Keratinocyte (primary cell): ENCODE results near the gene ARRDC3. TPM values are rescaled to one million over a fixed set of nuclear protein-coding genes. Genes with fewer than 3 reads are reported as not detected.

Source experiments
- DNase-seq: peaks from one replicate; pipeline ENCODE4 v3.0.0-alpha.2; 2011; ENCODE audit warnings: low read depth, missing footprints, low spot score
- FAIRE-seq: peaks from 2 replicates; lab custom pipeline; 2011; peaks lifted over from hg19 to GRCh38; lab: Jason Lieb, UNC
- H2AFZ ChIP-seq: 2 replicates; pipeline ENCODE4 v1.6.0; 2012; ENCODE audit warnings: low read length, control low read depth, inconsistent platforms; ENCODE audit not compliant: control insufficient read depth
- H3K27ac ChIP-seq: 2 replicates; pipeline ENCODE4 v1.5.1; 2011; ENCODE audit warnings: low read length; ENCODE audit not compliant: control insufficient read depth, insufficient read depth
- H3K27me3 ChIP-seq: 3 replicates; pipeline ENCODE4 v1.6.0; 2011; ENCODE audit warnings: low read length; ENCODE audit not compliant: control insufficient read depth, insufficient read depth; ENCODE audit errors: extremely low read depth
- H3K36me3 ChIP-seq, 2 experiments: 2 replicates in 1 of 2; 3 replicates in 1 of 2; pipeline ENCODE4 v1.5.1; 2011; ENCODE audit warnings: low read length in 2 of 2, mild to moderate bottlenecking in 1 of 2; ENCODE audit not compliant: control insufficient read depth in 2 of 2, insufficient read depth in 2 of 2; ENCODE audit errors: extremely low read depth in 1 of 2
- H3K4me1 ChIP-seq: 3 replicates; pipeline ENCODE4 v1.5.1; 2011; ENCODE audit warnings: low read length; ENCODE audit not compliant: control insufficient read depth, insufficient read depth; ENCODE audit errors: extremely low read depth
- H3K4me2 ChIP-seq: 3 replicates; pipeline ENCODE4 v1.6.0; 2011; ENCODE audit warnings: low read depth, low read length; ENCODE audit not compliant: control insufficient read depth, insufficient read depth; ENCODE audit errors: extremely low read depth
- H3K4me3 ChIP-seq, 3 experiments: fragments of 200-600 bp in 1 of 3; sonication (generic) in 1 of 3; 2 replicates in 2 of 3; 3 replicates in 1 of 3; pipeline ENCODE4 v1.5.1; 2011 to 2016; ENCODE audit warnings: low read length in 3 of 3, mild to moderate bottlenecking in 3 of 3, control low read depth in 2 of 3, inconsistent platforms in 1 of 3, low read depth in 1 of 3, mixed read lengths in 1 of 3, mixed run types in 1 of 3, moderate library complexity in 1 of 3; ENCODE audit not compliant: control insufficient read depth in 2 of 3, insufficient read depth in 2 of 3; ENCODE audit errors: extremely low read depth in 1 of 3
- H3K79me2 ChIP-seq: 2 replicates; pipeline ENCODE4 v1.6.0; 2012; ENCODE audit warnings: low read length; ENCODE audit not compliant: control insufficient read depth, insufficient read depth
- H3K9ac ChIP-seq: 3 replicates; pipeline ENCODE4 v1.6.0; 2011; ENCODE audit warnings: low read length; ENCODE audit not compliant: control insufficient read depth, insufficient read depth; ENCODE audit errors: extremely low read depth
- H3K9me1 ChIP-seq: 3 replicates; pipeline ENCODE4 v1.6.0; 2011; ENCODE audit warnings: low read length; ENCODE audit not compliant: control insufficient read depth, insufficient read depth; ENCODE audit errors: extremely low read depth
- H3K9me3 ChIP-seq: 2 replicates; pipeline ENCODE4 v1.5.1; 2012; ENCODE audit warnings: low read depth, low read length; ENCODE audit not compliant: control insufficient read depth
- H4K20me1 ChIP-seq: 3 replicates; pipeline ENCODE4 v1.6.0; 2011; ENCODE audit warnings: low read length; ENCODE audit not compliant: control insufficient read depth, insufficient read depth; ENCODE audit errors: extremely low read depth
- EZH2 ChIP-seq: IDR thresholded peaks from one replicate; pipeline ENCODE4 v1.6.1; 2012; ENCODE audit warnings: inconsistent platforms, mild to moderate bottlenecking, low read length, moderate library complexity
- dilution Hi-C: fragments of 300-500 bp; cut with MboI; formaldehyde crosslinking; loops from one replicate; pipeline ENCODE4 v1.7.0; 2020; ENCODE audit warnings: low sequenced_read_pairs; ENCODE audit not compliant: extremely low pct_ligation_motif_present
- polyA plus RNA-seq, 5 experiments: library from polyadenylated mRNA; depleted of rRNA in 3 of 5; stranded (reverse) in 3 of 5; stranded (forward) in 1 of 5; unstranded in 1 of 5; fragments of >200 nt; gene quantifications; 1 replicate in 1 of 5; 2 replicates in 3 of 5; 3 replicates in 1 of 5; pipeline versions ENCODE4 v1.2.1 to v1.2.3, GENCODE V29; 2011 to 2012; ENCODE audit warnings: missing spikeins in 2 of 5, low read depth in 1 of 5, low replicate concordance in 1 of 5
- TF ChIP-seq, protein P1 (sequence below), 3 experiments: IDR thresholded peaks in 1 of 3; conservative IDR thresholded peaks in 1 of 3; optimal IDR thresholded peaks in 1 of 3; 2 replicates in 2 of 3; 3 replicates in 1 of 3; pipeline versions ENCODE3 to v1.5.1; 2011; ENCODE audit warnings: low read length in 3 of 3, mild to moderate bottlenecking in 3 of 3, moderate library complexity in 2 of 3, control low read depth in 1 of 3, inconsistent platforms in 1 of 3; ENCODE audit not compliant: insufficient read depth in 2 of 3; ENCODE audit errors: extremely low read depth in 1 of 3

ARRDC3 gene
- polyA plus RNA-seq, 1 donor (not counting 4 experiments of a cell fraction or from before 2014, with no cell fraction given): 8.9 TPM

DNA sequence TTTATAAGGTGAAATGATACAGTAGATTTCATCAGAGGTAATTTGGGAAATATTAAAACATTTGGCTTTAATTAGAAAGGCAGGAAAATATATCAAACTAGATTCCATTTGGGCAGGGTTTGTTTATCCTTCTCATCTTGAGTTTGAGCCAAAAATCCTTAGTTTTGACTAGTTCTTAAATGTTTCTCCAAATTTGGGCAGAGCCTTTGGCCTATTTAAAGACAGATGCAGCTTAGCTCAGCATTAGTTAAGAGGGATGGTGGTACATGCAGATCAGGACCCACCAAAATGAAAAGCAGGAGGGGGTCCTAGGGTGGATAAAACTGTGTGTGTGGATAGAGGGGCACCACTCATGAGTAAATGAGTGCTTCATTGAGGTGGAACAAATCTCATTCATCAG is 20.3 kb upstream of the ARRDC3 start:
- Histone ChIP-seq H4K20me1 (no peaks in the 10 kb centered on the region), H3K9ac (no peak overlapping the region), H3K4me1 (no peaks in the 10 kb centered on the region), H3K9me1 (no peaks in the 10 kb centered on the region), H3K4me3 (no peak overlapping the region), H3K27me3 (no peaks in the 10 kb centered on the region), H3K27ac (no peak overlapping the region), H3K79me2 (no peaks in the 10 kb centered on the region), H3K9me3 (no peaks in the 10 kb centered on the region), H2AFZ (no peak overlapping the region), H3K4me2 (no peak overlapping the region), H3K36me3 (no peaks in the 10 kb centered on the region)
- no peak for DNase-seq
- dilution Hi-C loops: no loop called here
- FAIRE-seq: no peak
- TF ChIP-seq, protein P1, sequence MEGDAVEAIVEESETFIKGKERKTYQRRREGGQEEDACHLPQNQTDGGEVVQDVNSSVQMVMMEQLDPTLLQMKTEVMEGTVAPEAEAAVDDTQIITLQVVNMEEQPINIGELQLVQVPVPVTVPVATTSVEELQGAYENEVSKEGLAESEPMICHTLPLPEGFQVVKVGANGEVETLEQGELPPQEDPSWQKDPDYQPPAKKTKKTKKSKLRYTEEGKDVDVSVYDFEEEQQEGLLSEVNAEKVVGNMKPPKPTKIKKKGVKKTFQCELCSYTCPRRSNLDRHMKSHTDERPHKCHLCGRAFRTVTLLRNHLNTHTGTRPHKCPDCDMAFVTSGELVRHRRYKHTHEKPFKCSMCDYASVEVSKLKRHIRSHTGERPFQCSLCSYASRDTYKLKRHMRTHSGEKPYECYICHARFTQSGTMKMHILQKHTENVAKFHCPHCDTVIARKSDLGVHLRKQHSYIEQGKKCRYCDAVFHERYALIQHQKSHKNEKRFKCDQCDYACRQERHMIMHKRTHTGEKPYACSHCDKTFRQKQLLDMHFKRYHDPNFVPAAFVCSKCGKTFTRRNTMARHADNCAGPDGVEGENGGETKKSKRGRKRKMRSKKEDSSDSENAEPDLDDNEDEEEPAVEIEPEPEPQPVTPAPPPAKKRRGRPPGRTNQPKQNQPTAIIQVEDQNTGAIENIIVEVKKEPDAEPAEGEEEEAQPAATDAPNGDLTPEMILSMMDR (optimal IDR thresholded peaks at IDR 0.05 in 1 of 3, IDR thresholded peaks at IDR 0.05 in 1 of 3, conservative IDR thresholded peaks at IDR 0.05 in 1 of 3; ENCODE audit: extremely low read depth in 1 of 3, insufficient read depth in 2 of 3, low read length in 3 of 3): no peak
- no peak for TF ChIP-seq EZH2

DNA sequence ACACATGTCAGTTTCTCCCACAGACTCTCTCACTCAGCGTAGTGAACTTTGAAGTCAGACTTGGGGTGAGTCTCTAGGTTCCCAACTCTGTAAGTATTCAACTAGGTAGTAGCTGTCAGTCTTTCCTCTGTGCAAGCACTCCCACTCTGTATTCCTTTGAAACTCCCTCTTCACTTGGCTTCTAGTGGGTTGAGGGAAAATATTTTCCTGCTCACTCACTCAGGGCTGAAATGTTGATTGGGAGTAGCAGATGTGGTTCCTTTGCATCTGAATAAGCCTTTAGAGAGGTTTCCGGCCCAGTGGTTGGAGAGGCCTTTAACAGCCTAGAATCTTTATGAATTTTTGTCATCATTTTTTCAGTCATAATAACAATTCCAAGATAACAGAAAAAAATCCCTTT is 18.1 kb upstream of the ARRDC3 start:
- H3K4me1 ChIP-seq: no peaks in the 10 kb centered on the region
- no peak for DNase-seq
- H3K4me2 ChIP-seq: no peak overlapping the region
- TF ChIP-seq EZH2: no peak
- TF ChIP-seq, protein P1 (optimal IDR thresholded peaks at IDR 0.05 in 1 of 3, IDR thresholded peaks at IDR 0.05 in 1 of 3, conservative IDR thresholded peaks at IDR 0.05 in 1 of 3; ENCODE audit: extremely low read depth in 1 of 3, insufficient read depth in 2 of 3, low read length in 3 of 3): no peak
- H4K20me1 ChIP-seq: no peaks in the 10 kb centered on the region
- H3K9me1 ChIP-seq: no peaks in the 10 kb centered on the region
- no peak for FAIRE-seq
- no peak overlapping the region for H3K27ac ChIP-seq
- no peak overlapping the region for H3K4me3 ChIP-seq
- no peaks in the 10 kb centered on the region for H3K36me3 ChIP-seq
- no peaks in the 10 kb centered on the region for H3K79me2 ChIP-seq
- H3K27me3 ChIP-seq: no peaks in the 10 kb centered on the region
- no peak overlapping the region for H2AFZ ChIP-seq
- H3K9me3 ChIP-seq: no peaks in the 10 kb centered on the region
- no peak overlapping the region for H3K9ac ChIP-seq
- dilution Hi-C loops: no loop called here
